Measurements from ENCODE around the gene THRB.

- TF ChIP-seq CTCF (IDR thresholded peaks at IDR 0.05), result no peak
- no peak for TF ChIP-seq EP300 (IDR thresholded peaks at IDR 0.05)
These were observed 135.5 kb downstream of the THRB start for GRCh38 chr3:24359102-24359501.
